ENCODE data around the gene CDRT4.
"Not testable (repeated sequence)": the region's sequence is repeated elsewhere in the genome, so short reads cannot be mapped to it uniquely, and the experiment has no call there.

Gene CDRT4

DNA sequence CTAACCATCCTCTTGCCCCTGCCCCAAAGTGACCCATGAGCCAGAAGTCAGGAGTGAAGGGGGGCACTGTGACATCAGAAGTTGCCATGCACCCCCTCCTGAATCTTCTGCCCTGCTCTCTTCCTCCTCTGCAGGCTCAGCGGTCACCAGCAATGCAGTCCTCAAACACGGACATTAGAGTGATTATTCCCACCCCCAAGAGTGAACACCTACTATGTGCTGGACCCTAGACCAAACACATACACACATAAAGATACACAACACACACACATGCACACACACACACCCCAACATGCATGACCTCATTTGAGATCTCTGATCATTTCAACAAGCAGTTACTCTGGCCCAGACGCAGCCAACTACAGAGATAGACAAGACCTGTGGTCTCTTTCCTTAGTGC, at the start of gene CDRT4:
TSS of gene CDRT4 (minus strand) at position 30 of the 400 bp plus-strand sequence. CDS start 27,383 bp downstream, outside the sequence.
- FAIRE-seq = no peak

DNA sequence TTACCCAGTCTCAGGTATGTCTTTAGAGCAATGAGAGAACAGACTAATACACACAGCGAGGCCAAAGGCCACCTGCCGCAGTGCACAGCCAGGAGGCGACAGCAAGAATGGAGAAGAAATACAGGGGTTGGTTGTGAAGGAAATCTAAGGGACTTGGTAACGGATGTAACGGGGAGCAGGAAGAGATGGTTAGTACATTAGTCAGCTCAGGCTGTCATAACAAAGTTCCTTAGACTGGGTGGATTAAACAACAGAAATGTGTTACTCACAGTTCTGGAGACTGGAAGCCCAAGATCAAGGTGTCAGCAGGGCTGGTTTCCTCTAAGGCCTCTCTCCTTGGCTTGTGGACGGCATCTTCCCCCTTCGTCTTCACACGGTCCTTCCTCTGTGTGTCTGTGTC, 48.7 kb upstream of the CDRT4 start:
- no peak for FAIRE-seq

DNA sequence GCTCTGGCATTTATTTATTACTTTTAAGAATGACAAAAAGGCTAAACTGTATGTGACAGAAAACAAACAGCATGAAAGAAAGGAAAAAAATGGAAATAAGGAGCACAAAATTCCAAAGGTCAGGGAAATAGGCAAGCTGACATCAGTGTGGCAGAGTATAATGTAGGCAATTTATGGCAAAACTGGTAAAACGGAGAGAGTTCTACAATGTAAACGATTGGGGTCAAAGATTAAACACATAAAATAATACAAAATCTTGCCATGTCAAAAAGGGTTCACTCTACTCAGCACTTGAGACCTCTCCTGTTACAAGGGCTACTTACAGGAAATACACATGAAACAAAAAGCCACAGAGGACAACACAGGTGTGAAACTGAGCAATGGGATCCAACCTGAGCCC, 47.0 kb upstream of the CDRT4 start:
- FAIRE-seq = no peak

DNA sequence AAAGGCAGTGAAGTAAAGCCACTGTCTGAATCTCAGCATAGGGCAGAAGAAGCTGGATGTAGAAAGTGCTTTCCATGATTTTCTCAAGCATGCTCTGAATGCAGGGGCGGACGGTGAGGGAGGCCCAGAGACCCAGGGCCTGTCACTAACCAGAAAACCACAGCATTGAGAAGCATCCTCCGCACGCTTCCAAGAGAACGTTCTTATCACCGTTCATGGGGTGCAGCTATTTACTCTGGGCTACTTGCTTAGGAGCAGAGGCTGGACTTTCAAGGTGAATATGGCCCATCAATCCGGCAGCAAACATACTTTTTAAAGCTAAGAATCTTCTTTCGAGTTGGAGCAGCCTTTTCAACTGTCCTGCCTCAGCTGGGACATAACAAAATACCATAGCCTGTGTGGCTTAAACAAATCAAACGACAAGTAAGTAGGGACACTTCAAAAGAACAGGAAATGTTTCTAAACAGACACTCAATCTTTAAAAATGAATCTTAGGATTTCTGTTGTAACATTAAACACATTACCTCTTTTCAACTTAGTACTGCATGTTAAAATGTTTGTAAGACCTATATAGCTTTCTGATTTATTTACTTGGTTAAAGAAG, 46.5 kb upstream of the CDRT4 start:
- no peak for FAIRE-seq

DNA sequence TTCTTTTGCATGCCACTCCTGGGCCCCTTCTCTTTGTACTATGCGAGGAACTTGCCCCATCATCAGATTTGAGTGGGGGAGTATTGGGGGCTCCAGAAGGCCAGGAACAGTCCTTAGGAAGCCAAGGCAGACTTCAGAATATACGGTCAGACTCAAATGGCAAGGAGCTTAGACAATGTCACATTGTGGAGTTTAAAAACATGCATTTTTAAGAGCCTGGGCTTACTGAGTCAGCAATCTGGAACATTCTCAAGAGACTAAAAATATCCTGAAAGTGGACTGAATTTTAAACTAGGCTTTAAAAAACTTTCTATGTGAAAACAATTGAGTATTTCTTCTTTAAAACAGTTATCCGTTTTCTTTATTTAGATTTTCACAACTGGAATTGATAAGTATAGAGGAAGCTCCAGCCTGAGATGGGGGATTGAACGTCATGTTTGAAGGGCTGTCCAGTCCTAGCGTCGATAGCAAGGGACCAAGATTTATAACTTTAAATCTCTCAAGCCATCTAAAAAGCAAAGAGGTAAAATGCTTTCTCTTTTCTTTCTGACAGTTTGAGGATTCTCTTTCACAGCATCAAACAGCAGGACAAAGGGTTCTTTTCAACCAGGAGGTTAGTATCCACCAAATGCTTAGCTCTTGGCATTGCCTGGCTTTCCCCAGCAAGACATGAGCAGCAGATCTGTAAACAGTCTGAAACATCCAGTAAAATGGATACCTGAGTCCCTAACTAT, 45.8 kb upstream of the CDRT4 start:
- FAIRE-seq = no peak

DNA sequence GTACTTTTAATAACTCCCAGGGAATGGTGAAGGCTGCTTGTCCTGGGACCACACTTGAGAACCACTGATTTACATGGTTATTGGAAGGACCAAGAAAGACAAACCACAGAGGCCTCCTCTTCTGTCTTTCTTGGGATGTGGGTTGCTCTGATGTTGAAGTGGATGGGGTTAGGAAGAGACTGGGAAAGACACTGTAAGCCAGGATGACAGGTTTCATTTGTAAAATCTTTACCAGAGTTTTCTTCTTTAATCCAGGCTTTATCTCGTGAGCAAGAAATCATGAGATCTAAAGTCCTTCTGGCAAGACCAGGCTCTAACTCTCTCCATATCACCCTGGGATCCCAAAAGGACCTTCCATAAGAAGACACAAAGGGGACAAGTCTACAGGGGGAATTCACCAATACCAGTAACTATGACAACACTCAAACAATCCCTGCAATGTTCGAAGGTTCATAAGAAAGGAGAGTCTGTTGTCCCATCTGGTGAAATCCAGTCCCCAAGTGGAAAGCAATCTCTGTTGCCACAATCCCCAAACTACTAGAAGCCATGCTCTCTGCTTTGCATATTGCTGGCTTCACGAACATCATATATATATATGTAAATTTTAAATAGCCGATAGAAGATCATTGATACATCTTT, 44.8 kb upstream of the CDRT4 start:
- no peak for FAIRE-seq

DNA sequence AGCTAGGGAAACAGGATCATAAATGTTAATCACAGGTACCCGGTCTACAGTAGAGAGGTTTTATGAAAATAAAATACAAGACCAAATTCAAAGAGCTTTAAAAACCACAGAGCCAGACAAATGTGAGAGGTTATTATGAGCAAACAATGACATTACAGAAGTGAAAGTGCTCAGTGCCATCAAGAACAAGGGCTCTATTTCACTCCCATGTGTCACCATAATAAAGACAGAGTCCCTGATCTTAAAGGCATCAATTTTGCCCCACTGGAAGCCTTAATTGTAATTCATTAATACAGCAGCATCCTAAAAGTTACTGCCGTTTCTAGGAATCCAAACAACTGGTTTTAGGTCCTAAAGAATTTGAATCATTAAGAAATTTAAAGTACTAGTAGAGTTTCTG, 43.7 kb upstream of the CDRT4 start:
- no peak for FAIRE-seq

DNA sequence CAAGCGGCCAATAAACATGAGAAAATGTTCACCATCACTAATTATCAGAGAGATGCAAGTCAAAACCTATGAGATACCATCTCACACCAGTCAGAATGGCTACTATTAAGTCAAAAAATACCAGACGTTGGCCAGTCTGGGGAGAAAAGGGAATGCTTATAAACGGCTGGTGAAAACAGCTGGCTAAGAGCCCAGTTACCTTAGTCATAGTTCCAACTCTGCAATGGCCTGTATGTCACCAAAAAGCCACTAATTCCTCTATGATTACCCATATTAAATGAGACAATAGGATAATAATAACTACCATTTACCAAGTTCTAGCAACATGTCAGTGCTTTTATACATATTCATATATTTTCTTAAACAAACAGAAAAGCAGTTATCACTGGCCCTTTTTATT, 42.9 kb upstream of the CDRT4 start:
- FAIRE-seq = no peak

DNA sequence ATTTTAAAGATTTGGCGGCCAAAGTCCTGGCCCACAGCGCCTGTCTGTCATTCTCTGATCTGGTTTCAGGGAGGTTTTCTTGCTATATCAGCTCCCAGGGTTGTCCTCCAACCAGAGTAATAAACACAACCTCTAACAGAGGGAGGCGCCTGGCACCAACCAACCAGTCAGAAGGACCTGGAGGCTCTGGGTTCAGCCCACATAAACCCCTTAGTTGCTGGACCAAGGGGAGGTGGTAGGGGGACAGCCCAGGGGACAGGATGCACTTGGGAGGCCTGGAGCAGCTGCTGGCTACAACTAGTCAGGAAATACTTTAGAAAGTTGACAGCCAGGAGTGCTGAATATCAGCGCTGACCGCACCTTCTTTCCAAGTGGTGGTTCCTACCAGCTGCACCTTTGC, 41.7 kb upstream of the CDRT4 start:
- FAIRE-seq = no peak

DNA sequence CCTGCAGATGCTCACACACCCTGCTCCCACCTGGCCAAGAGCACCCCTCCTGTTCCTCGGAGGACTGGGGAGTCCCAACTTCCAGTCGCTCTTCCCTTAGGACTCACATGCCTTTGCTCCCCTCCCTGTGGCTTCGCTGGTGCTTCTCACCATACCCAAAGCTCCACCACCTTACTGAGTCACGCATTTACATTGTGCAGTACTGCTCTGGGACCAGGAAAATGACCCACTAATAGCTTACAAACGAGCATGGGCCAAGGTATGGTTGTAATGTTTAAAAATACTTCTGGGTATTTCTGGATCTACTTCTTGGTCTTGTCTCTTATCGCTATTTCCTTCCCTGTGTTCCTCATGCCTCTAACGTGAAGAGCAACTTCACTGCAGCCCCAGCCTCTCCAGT, 41.0 kb upstream of the CDRT4 start:
- no peak for FAIRE-seq

DNA sequence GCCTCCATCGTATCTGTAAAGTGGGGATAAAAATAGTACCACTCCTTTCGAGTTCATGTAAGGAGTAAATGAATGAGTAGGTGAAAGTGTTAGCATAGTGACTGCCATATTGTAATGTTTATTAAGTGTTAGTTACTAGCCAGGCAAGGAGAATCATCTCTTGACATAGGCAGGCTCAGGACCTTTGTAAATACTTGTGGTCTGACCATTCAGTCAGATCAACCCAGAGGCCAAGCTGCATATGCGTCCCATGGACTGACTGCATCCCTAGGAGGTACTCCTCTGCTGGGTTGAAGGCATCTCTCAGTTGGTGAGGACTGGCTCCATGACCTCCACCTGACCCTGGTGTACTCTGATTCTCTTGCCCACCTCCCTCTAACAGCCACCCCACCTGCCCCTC, 40.5 kb upstream of the CDRT4 start:
- FAIRE-seq = no peak

DNA sequence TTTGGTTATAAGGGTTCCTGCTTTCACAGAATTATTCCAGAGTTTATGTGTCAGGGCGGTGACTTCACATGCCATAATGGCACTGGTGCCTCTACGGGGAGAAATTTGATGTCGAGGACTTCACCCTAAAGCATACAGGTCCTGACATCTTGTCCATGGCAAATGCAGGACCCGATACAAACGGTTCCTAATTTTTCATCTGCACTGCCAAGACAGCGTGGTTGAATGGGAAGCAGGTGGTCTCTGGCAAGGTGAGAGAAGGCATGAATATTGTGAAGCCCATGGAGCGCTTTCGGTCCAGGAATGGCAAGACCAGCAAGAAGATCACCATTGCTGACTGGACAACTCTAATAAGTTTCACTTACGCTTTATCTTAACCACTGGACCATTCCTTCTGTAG, 39.6 kb upstream of the CDRT4 start:
- no peak for FAIRE-seq

DNA sequence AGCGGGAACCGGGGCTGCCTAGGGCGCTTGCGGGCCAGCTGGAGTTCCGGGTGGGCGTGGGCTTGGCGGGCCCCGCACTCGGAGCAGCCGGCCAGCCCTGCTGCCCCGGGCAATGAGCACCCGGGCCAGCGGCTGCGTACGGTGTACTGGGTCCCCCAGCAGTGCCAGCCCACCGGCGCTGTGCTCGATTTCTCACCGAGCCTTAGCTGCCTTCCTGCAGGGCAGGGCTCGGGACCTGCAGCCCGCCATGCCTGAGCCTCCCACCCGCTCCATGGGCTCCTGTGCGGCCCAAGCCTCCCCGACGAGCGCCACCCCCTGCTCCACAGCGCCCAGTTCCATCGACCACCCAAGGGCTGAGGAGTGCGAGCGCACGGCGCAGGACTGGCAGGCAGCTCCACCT, 38.3 kb upstream of the CDRT4 start:
- FAIRE-seq = not testable (repeated sequence)

DNA sequence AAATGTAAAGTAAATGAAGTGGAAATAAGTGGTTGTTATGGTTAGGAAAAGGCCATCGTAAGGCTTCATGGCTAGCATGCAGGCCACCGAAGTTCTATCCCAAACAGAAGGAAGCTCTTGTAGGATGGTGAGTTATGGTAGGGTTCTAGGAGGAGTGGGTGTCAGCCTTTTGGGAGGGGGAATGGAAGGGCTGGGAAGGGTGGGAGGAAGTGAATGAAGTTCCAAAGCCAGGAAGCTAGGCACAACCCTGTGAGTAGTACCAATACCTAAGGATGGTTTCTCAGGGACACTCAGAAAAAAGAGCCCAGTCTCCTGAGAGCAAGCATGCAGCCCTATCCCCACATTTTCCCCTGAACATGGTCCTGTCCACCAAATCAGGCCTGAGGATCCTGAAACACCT, 36.3 kb upstream of the CDRT4 start:
- FAIRE-seq = no peak

DNA sequence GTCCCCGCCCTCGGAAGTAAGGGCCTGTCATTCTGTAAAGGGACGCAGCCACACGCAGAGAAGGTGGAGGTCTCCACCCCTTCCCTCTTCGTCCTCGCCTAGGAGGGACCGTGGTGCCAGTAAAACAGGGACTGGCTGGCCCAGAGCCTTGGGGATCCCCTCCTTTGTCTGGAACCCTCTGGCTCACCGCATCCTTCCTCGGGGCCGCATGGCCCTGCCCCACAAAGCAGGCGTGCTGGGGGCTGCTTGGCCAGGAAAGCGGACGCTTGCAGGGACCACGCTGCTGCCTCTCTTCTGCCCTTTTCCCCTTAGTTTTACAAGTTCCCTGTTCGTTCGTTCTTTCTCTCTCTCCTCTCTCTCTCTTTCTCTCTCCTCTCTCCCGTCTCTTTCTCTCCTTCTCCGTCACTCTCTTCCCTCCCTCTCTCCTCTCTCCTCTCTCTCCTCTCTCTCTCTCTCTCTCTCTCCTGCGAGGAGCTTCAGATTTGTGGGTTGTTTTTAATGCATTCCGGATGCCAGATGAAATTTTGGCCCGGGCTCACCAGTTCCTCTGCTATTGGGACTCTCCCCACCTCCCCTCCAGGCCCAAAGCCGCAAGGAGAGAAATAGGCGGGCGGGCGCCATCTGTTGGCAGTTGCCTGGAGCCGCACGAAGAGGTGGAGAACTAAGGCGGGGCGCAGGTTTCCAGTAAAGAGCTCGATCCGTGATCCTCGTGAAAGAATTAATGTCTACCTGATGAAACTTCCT, 35.1 kb upstream of the CDRT4 start:
- FAIRE-seq = no peak

DNA sequence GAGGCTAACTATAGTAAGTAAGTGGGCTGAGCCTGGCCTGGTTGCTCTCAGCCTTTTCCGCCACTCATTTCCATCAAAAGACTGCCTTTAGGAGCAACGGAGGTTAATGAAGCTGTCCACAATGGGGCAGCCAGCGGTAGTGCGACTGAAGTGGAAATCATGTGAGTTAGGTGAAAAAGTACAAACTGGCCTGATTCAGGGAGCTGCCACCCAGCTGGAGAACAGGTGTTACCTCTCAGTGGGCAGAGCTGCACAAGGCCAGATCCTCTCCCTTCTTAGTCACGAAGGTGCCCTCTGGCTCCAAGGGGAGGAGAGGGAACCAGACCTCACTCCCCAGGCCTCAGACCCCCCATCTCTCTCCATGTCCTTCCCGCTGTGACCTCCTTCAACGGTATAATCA, 34.4 kb upstream of the CDRT4 start:
- FAIRE-seq = no peak

DNA sequence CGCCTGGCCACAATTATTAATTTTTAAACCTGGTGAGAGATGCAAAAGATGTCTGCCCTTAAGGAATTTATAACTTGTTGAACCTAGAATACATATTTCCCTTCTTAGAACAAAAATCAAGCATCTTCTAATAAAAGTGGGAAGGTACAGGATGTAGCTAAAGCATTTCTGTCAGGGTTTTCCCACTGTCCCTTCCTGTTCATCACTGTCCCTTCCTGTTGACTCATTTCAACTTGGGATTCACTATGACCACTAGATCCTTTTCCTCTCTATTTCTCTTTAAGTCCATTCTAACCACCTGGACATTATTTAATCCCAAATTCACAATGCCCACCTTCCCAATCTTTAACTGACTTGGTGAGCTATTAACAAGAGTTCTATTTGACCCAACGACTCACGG, 33.9 kb upstream of the CDRT4 start:
- no peak for FAIRE-seq

DNA sequence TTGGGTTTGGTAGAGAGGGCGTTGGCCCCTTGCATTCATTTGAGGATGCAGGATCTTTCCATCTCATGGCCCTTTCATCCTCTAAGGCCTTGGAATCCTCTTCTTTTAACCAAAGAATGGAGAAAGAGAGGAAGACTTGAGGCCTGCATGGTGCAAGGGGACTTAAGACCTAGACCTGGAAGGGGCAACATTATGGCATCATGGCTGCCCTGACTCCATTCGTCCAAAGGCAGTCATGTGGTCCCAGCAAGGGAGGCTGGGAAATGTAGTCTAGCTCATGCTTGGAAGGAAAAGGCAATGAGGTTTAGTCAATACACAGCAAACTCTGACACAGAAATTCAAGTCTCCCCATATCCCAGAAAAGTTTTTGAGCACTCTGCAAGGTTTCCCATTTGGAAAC, 30.7 kb upstream of the CDRT4 start:
- FAIRE-seq = no peak

DNA sequence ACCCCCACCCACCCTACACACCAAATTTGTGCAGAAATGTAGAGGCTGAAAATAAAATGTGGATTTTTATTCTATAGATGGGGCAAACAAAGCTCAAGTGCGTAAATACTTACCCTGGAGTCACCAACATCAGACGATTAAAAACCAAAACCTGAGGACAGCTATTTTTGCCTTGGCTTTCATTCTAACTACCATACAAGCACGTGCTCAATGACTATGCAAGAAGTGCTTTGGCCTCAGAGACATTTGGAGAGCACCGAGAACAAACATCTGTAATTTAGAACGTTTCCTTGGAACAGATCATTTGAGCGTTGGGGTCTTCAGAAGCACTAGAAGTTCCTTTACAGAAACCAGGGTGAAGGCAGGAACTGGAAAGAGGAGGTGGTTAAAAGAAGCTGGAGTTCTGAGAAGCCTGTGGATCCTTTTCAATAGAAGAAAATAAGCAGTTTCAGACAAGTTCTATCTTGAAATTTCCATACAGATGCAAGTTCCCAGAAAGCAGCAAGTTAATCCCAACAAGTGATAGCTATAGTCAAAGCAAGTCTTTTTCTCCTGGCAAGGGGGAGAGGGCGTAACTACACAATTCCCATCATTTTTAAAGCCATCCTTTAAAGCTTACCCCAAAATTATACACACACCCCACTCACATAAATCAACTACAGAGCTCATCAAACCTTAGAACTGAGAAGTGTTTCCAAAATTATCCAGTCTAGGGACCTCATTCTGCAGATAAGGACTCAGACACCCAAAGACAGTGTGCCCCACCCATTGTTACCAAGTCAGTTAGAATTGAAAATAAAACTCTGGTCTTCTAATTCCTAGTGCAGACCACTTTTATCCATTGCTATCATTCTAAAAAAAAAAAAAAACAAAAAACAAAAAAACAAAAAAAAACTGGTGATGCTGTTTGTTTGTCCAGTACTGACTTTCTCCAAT, 29.6 kb upstream of the CDRT4 start:
- FAIRE-seq = no peak

DNA sequence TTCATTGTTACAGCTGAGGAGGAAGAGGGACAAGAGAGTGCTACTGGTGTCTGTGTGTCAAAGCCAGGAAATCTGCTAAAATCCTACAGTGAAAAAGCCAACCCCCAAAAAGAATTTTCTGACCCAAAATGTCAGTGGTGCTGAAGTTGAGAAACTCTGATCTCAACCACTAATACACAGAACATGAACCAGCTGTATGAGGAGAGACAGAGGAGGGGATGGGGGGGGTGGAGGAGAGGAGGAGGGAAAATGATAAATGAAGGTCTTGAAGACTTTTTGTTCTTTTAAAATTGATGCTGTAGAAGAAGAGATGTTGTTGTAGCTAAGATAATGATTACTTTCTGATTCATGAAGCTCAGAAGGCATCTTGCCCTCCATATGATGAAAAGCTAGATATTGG, 27.4 kb upstream of the CDRT4 start:
- no peak for FAIRE-seq

DNA sequence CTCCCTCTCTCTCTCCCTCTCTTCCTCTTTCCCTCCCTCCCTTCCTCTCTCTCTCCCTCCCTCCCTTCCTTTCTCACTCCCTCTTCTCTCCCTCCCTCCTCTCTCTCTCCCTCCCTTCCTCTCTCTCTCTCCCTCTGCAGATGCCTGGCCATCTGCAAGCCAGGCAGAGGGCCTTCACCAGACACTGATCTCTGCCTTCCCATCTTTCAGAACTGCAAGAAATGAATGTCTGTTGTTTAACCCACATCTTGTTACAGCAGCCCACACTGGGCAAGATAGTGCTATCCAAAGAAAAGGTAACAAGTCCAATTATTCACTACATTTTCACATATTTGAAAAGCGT, 26.2 kb upstream of the CDRT4 start:
- no peak for FAIRE-seq
